BLaER1 (cell line): ENCODE data around the gene NAALADL2.

Experiments used
- H3K27ac ChIP-seq: shearing (Covaris generic); formaldehyde crosslinking; 2 replicates; pipeline ENCODE4 v1.8.1; 2022
- H3K27me3 ChIP-seq: shearing (Covaris generic); formaldehyde crosslinking; 2 replicates; pipeline ENCODE4 v1.8.1; 2022
- H3K36me3 ChIP-seq: shearing (Covaris generic); formaldehyde crosslinking; 2 replicates; pipeline ENCODE4 v1.8.1; 2022
- H3K4me1 ChIP-seq: shearing (Covaris generic); formaldehyde crosslinking; 2 replicates; pipeline ENCODE4 v1.8.1; 2022
- H3K4me2 ChIP-seq: shearing (Covaris generic); formaldehyde crosslinking; 2 replicates; pipeline ENCODE4 v1.8.1; 2022
- H3K4me3 ChIP-seq: shearing (Covaris generic); formaldehyde crosslinking; 2 replicates; pipeline ENCODE4 v1.8.1; 2022
- H3K9ac ChIP-seq: shearing (Covaris generic); formaldehyde crosslinking; 2 replicates; pipeline ENCODE4 v1.8.1; 2022
- H3K9me3 ChIP-seq: shearing (Covaris generic); formaldehyde crosslinking; 2 replicates; pipeline ENCODE4 v1.8.1; 2022
- H4K20me1 ChIP-seq: shearing (Covaris generic); formaldehyde crosslinking; 2 replicates; pipeline ENCODE4 v1.8.1; 2022
- Cebpa-rat ChIP-seq: shearing (Covaris generic); IDR thresholded peaks from 2 replicates; pipeline ENCODE4 v1.8.1; 2022

The NAALADL2 gene

DNA sequence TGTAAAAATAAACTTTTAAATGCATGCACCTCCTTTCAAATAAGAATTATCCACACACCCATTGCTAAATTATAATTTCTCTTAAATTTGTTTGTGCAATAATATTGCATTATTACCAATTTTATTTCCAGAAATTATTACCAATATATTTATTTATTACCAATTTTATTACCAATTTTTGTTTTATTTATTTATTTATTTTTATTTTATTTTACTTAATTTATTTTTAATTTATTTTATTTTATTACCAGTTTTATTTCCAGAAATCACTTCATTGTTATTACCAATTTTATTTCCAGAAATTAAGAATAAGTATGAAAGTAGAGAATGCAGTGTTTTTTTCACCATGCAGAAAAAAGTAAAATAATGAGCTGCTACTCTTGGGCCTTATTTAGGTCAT is 525.4 kb downstream of the NAALADL2 start:
- Histone ChIP-seq H3K27me3 (no peaks in the 10 kb centered on the region), H3K4me3 (no peak overlapping the region), H3K9ac (no peak overlapping the region), H3K9me3 (0 out of 2 replicates have a peak, but pooled peaks cover 11% of the 10 kb centered on the region), H3K36me3 (no peaks in the 10 kb centered on the region), H3K4me2 (no peak overlapping the region), H3K27ac (no peak overlapping the region), H4K20me1 (no peaks in the 10 kb centered on the region), H3K4me1 (peaks cover 6% of the 10 kb centered on the region)
- TF ChIP-seq Cebpa-rat: no peak

DNA sequence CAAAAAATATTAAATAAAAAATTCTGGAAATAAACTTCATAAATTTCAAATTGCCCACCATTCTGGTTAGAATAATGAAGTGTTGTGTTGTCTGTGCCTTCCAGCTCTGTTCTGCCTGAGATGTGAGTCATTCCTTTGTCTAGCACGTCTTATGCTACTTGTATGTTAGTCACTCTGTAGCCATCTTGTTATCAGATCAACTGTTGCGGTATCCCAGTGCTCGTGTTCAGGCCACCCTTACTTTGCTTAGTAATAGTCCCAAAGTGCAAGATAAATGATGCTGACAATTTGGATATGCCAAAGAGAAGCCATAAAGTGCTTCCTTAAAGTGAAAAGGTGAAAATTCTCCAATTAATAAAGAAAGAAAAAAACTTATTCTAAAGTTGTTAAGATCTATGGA is 527.5 kb downstream of the NAALADL2 start:
- H3K4me1 ChIP-seq: peaks cover 27% of the 10 kb centered on the region
- H3K36me3 ChIP-seq: no peaks in the 10 kb centered on the region
- no peaks in the 10 kb centered on the region for H3K27me3 ChIP-seq
- H3K9me3 ChIP-seq: 0 out of 2 replicates have a peak, but pooled peaks cover 10% of the 10 kb centered on the region
- no peak overlapping the region for H3K27ac ChIP-seq
- H3K9ac ChIP-seq: no peak overlapping the region
- no peak overlapping the region for H3K4me3 ChIP-seq
- no peak overlapping the region for H3K4me2 ChIP-seq
- no peaks in the 10 kb centered on the region for H4K20me1 ChIP-seq
- TF ChIP-seq Cebpa-rat: no peak

DNA sequence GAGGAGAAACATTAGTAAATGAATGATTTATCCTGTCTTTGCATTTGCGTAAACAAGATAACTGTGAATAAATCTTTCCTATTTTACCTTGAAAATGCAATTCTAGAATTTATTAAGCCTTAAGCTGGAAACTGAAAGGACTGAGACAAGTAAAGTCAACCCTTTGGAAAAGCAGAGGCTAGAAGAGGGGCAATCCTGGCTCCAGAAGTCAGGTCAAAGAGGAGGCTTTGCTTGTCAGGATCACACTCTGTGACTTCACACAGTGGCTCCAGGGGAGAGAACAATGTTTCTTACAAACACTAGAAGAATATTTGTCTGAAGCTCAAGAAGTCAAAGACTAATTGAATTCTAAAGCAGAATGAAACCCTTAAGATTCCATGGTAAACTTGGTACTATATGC is 530.4 kb downstream of the NAALADL2 start:
- no peaks in the 10 kb centered on the region for H3K36me3 ChIP-seq
- H3K27ac ChIP-seq: peak overlapping the region; percentile 23; the same call in 1 of the 2 replicates
- no peak overlapping the region for H3K9ac ChIP-seq
- H3K9me3 ChIP-seq: peaks cover 19% of the 10 kb centered on the region; the same call in 1 of the 2 replicates
- peaks cover 39% of the 10 kb centered on the region for H3K4me1 ChIP-seq
- no peaks in the 10 kb centered on the region for H3K27me3 ChIP-seq
- TF ChIP-seq Cebpa-rat: no peak
- H4K20me1 ChIP-seq: no peaks in the 10 kb centered on the region
- H3K4me3 ChIP-seq: no peak overlapping the region
- peak overlapping the region; percentile 64 for H3K4me2 ChIP-seq

DNA sequence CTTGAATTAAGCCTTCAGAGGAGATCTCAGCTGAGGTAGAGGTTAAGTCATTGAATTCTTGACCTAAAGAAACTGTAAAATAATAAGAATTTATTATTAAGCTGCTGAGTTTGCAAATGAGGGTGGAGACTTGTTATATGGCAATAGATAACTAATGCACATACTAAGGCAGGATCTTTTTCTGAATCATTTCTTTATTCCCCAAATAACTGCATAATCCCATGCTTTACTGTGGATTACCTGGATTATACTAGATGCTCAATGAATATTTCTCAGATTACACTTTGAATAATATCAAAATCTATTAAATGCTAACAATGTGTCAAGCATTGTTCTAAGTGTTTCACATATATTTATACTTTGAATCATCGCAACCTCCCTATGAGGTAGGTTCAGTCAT is 532.5 kb downstream of the NAALADL2 start:
- Histone ChIP-seq H3K4me3 (no peak overlapping the region), H3K4me1 (peaks cover 39% of the 10 kb centered on the region), H3K27ac (peak overlapping the region; percentile 36), H3K9ac (no peak overlapping the region), H4K20me1 (no peaks in the 10 kb centered on the region), H3K36me3 (no peaks in the 10 kb centered on the region), H3K4me2 (peak overlapping the region; percentile 64), H3K9me3 (peaks cover 20% of the 10 kb centered on the region), H3K27me3 (no peaks in the 10 kb centered on the region)
- TF ChIP-seq Cebpa-rat: no peak

DNA sequence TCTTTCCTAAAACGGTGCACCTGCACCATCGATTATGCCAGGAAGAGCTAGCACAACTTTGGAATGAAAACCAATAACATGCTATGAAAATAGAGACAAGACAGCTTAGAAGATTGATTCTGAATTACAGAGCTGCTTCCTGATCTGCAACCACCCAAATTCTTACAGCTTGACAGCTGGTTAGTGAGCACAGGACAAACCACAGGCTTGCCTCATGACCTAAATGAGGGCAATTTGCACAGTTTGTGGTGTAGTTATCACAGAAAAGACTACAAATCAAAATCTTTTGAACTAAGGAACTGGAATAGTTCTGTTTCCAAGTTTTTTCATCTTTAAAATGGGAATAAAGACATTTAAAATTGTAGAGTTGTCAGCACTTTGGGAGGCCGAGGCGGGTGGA is 533.5 kb downstream of the NAALADL2 start:
- Histone ChIP-seq H3K9me3 (peaks cover 22% of the 10 kb centered on the region), H3K4me1 (peaks cover 45% of the 10 kb centered on the region), H3K4me3 (no peak overlapping the region), H3K4me2 (peak overlapping the region; percentile 23; the same call in 1 of the 2 replicates), H3K27ac (no peak overlapping the region), H3K27me3 (no peaks in the 10 kb centered on the region), H3K9ac (no peak overlapping the region), H3K36me3 (no peaks in the 10 kb centered on the region), H4K20me1 (no peaks in the 10 kb centered on the region)
- no peak for TF ChIP-seq Cebpa-rat

DNA sequence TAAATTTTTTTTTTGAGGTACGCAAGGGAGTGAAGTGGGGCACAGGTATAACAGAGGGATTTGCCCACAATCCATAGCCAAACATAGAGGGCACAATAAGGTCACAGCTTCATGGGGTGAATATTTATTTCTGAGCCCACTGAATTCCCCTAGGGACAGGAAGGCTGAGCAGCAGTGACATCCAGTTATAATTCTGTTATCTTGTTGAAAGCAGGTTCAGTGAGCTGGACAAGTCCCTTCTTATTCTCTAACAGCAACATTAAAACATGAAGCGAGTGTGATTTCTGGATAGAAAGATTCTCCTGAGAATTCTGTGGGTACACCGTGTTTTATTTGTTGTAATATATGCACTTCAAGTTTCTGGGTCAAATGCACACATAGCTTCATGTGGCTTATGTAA is 538.2 kb downstream of the NAALADL2 start:
- H3K4me3 ChIP-seq: no peak overlapping the region
- H3K9ac ChIP-seq: no peak overlapping the region; the same call in 1 of the 2 replicates
- no peaks in the 10 kb centered on the region for H4K20me1 ChIP-seq
- peak overlapping the region; percentile 43 for H3K4me2 ChIP-seq
- no peaks in the 10 kb centered on the region for H3K36me3 ChIP-seq
- peaks cover 20% of the 10 kb centered on the region for H3K4me1 ChIP-seq
- H3K27ac ChIP-seq: peak overlapping the region; percentile 39; the same call in 1 of the 2 replicates
- peaks cover 26% of the 10 kb centered on the region for H3K9me3 ChIP-seq
- H3K27me3 ChIP-seq: no peaks in the 10 kb centered on the region
- TF ChIP-seq Cebpa-rat: no peak

DNA sequence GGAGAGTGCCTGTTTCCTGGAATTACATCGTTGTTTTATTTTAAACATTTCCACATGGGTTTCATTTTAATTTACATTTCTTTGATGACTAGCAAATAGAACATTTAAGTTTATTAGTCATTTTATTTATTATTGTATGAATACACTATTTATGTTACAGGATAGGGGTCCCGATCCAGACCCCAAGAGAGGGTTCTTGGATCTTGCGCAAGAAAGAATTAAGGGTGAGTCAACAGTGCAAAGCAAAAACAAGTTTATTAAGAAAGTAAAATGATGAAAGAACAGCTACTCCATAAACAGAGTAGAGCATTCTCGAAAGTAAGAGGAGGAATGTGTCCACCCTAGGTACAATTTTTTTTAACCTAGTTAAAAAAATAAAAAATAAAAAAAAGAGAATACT is 539.5 kb downstream of the NAALADL2 start:
- H3K9me3 ChIP-seq: peaks cover 20% of the 10 kb centered on the region
- H3K4me3 ChIP-seq: no peak overlapping the region
- no peak overlapping the region for H3K4me2 ChIP-seq
- H3K9ac ChIP-seq: no peak overlapping the region
- H3K4me1 ChIP-seq: peaks cover 15% of the 10 kb centered on the region
- no peaks in the 10 kb centered on the region for H3K27me3 ChIP-seq
- no peak overlapping the region for H3K27ac ChIP-seq
- no peak; the same call in 1 of the 2 replicates for TF ChIP-seq Cebpa-rat
- H4K20me1 ChIP-seq: no peaks in the 10 kb centered on the region
- no peaks in the 10 kb centered on the region for H3K36me3 ChIP-seq

DNA sequence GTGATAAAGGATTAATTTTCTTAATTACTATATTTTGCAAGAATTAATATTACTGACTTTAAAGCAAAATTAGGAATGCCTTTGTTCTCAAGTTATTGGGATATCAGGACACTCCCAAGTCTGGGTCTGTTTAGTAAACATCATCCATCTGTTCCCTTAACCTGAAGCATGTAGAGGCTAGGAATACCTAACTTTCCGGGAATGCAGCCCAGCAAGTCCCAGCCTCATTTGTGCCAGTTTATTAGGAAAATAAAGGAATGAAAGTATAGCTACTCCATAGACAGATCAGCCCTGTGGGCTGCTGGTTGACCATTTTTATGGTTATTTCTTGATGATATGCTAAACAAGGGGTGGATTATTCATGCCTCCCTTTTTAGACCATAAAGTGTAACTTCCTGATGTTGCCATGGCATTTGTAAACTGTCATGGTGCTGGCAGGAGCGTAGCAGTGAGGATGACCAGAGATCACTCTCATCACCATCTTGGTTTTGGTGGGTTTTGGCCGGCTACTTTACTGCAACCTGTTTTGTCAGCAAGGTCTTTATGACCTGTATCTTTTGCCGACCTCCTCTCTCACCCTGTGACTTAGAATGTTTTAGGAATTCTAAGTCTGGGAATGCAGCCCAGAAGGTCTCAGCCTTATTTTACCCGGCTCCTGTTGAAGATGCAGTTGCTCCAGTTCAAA is 540.2 kb downstream of the NAALADL2 start:
- Histone ChIP-seq H4K20me1 (no peaks in the 10 kb centered on the region), H3K27ac (no peak overlapping the region), H3K4me1 (peaks cover 15% of the 10 kb centered on the region), H3K4me2 (no peak overlapping the region), H3K27me3 (no peaks in the 10 kb centered on the region), H3K9me3 (peaks cover 15% of the 10 kb centered on the region), H3K9ac (no peak overlapping the region), H3K4me3 (no peak overlapping the region), H3K36me3 (no peaks in the 10 kb centered on the region)
- TF ChIP-seq Cebpa-rat: no peak

DNA sequence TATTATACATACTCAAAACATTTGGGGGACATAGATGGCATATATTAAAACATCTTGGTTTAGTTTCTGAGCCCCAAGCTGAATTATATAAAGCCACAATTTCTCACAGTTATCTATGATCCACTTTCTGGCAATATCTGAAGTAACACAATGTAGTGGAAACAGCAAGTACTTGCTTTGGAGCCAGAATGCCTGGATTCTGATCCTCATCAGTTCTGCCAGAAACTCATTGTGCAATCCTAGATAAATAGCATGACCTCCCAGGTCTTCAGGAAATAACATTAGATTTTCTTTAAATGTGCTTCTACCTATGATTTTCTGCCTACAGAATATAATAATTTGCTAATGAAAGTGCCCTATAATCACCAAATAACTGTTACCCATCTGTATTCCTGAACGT is 544.9 kb downstream of the NAALADL2 start:
- Histone ChIP-seq H3K4me3 (no peak overlapping the region), H3K4me2 (no peak overlapping the region), H3K36me3 (no peaks in the 10 kb centered on the region), H3K27me3 (no peaks in the 10 kb centered on the region), H3K9me3 (peaks cover 4% of the 10 kb centered on the region; the same call in 1 of the 2 replicates), H4K20me1 (no peaks in the 10 kb centered on the region), H3K27ac (no peak overlapping the region), H3K4me1 (no peaks in the 10 kb centered on the region), H3K9ac (no peak overlapping the region)
- no peak for TF ChIP-seq Cebpa-rat

DNA sequence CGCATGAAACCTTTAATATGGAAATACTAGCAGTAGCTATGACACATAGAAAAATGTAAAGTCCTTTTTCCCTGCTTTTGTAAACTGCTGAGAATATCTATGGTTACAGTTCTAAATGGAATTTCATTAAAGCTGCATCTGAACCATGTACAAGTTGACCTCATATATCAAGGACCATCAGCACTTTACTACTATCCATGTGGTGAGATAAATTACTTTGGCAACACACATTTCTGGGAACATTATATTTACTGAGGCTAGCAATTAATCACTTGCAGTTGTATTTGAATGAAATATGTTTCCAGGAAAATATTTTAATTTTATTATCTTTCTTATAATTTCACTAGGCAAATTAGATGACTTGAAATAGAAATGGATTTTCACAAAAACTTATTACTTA is 545.5 kb downstream of the NAALADL2 start:
- Histone ChIP-seq H3K4me2 (no peak overlapping the region), H4K20me1 (no peaks in the 10 kb centered on the region), H3K27me3 (no peaks in the 10 kb centered on the region), H3K9ac (no peak overlapping the region), H3K9me3 (peaks cover 4% of the 10 kb centered on the region; the same call in 1 of the 2 replicates), H3K27ac (no peak overlapping the region), H3K4me3 (no peak overlapping the region), H3K4me1 (no peaks in the 10 kb centered on the region), H3K36me3 (no peaks in the 10 kb centered on the region)
- no peak for TF ChIP-seq Cebpa-rat
